K562 (cell line): Measurements from ENCODE around the gene LYRM7. TPM values are rescaled to one million over a fixed set of nuclear protein-coding genes. Genes with fewer than 3 reads are reported as not detected.

ENCODE experiments used
- HNRNPH1 ChIP-seq: fragments of 200-400 bp; formaldehyde crosslinking; optimal IDR thresholded peaks from 2 replicates; pipeline ENCODE3; 2017; ENCODE audit warnings: low read depth, mild to moderate bottlenecking, low read length, moderate library complexity
- MED1 ChIP-seq: sonication (generic); formaldehyde crosslinking; IDR thresholded peaks from 2 replicates; pipeline ENCODE4 v1.8.1; 2023; ENCODE audit warnings: missing genetic modification reagents, borderline replicate concordance
- SUPT5H ChIP-seq: fragments of 450-650 bp; IDR thresholded peaks from 2 replicates; pipeline ENCODE4 v1.6.1; 2016
- TOE1 ChIP-seq, 2 experiments: fragments of 450-650 bp in 1 of 2; sonication (generic) in 1 of 2; formaldehyde crosslinking in 1 of 2; IDR thresholded peaks; 2 replicates each; pipeline versions ENCODE4 v1.7.1 to v1.8.0; 2016 to 2022; ENCODE audit warnings: borderline replicate concordance in 2 of 2, mild to moderate bottlenecking in 2 of 2, antibody characterized with exemption in 1 of 2, inconsistent platforms in 1 of 2, low read depth in 1 of 2, missing genetic modification reagents in 1 of 2, moderate library complexity in 1 of 2
- ZBTB34 ChIP-seq: fragments of 250-450 bp; sonication (Bioruptor Pico); IDR thresholded peaks from 2 replicates; pipeline ENCODE4 v1.8.0; 2021; ENCODE audit warnings: mild to moderate bottlenecking, moderate library complexity
- ZNF707 ChIP-seq: fragments of 250-450 bp; sonication (Bioruptor Pico); conservative IDR thresholded peaks from 2 replicates; pipeline ENCODE4 v1.8.0; 2022; ENCODE audit warnings: inconsistent platforms, mild to moderate bottlenecking, moderate library complexity
- polyA plus RNA-seq, 8 experiments: library from polyadenylated mRNA; depleted of rRNA in 4 of 8; stranded (reverse) in 5 of 8; unstranded in 3 of 8; fragments of >200 nt; fragmentation: Nextera tagmentation in 2 of 8; fragmentation: Illumina TruSeq in 1 of 8; extraction: Ambion mirVana in 2 of 8; extraction: Trizol in 1 of 8; gene quantifications; 2 replicates each; pipeline versions ENCODE4 v1.2.1 to v1.2.3, GENCODE V29; 2011 to 2014; ENCODE audit warnings: inconsistent platforms in 1 of 8, missing spikeins in 1 of 8
- total RNA-seq, 7 experiments: library from RNA; depleted of rRNA in 6 of 7; stranded (reverse); fragments of >200 nt in 6 of 7; fragmentation: Illumina TruSeq in 2 of 7; extraction: Trizol in 2 of 7; gene quantifications; 2 replicates each; pipeline versions ENCODE4 v1.2.1 to v1.2.3, GENCODE V29; 2011 to 2021; ENCODE audit warnings: low replicate concordance in 1 of 7
- TF ChIP-seq, protein P1 (sequence below): fragments of 250-450 bp; sonication (Bioruptor Pico); IDR thresholded peaks from 2 replicates; pipeline ENCODE4 v1.5.0; 2021; ENCODE audit warnings: mild to moderate bottlenecking, borderline replicate concordance
- TF ChIP-seq, protein P2 (sequence below): fragments of 200-600 bp; sonication (generic); IDR thresholded peaks from one replicate; pipeline ENCODE4 v1.6.1; 2012; ENCODE audit warnings: mild to moderate bottlenecking, low read depth, low read length, inconsistent platforms

LYRM7 gene
- total and polyA plus RNA-seq, 9 of the 15 experiments (the other 6 are each of a cell fraction or from before 2014, with no cell fraction given) = 16.2 to 70.1 (median 33.3) TPM

GRCh38 chr5:131164191-131165118, 6.3 kb upstream of the LYRM7 start (continued):
- TF ChIP-seq MED1 (CRISPR knock-in tag) (no peak), SUPT5H (no peak; the same call in 1 of the 2 replicates), ZNF707 (CRISPR knock-in tag) (no peak), TOE1 (IDR thresholded peaks at IDR 0.05; ENCODE audit: borderline replicate concordance) (peak; percentile 57; the same call in 1 of the 2 replicates), TOE1 (CRISPR knock-in tag; IDR thresholded peaks at IDR 0.05; ENCODE audit: borderline replicate concordance, low read depth) (0 out of 2 replicates have a peak, but pooled peaks have one; percentile 26), ZBTB34 (CRISPR knock-in tag) (no peak), HNRNPH1 (no peak)
- TF ChIP-seq, protein P1, sequence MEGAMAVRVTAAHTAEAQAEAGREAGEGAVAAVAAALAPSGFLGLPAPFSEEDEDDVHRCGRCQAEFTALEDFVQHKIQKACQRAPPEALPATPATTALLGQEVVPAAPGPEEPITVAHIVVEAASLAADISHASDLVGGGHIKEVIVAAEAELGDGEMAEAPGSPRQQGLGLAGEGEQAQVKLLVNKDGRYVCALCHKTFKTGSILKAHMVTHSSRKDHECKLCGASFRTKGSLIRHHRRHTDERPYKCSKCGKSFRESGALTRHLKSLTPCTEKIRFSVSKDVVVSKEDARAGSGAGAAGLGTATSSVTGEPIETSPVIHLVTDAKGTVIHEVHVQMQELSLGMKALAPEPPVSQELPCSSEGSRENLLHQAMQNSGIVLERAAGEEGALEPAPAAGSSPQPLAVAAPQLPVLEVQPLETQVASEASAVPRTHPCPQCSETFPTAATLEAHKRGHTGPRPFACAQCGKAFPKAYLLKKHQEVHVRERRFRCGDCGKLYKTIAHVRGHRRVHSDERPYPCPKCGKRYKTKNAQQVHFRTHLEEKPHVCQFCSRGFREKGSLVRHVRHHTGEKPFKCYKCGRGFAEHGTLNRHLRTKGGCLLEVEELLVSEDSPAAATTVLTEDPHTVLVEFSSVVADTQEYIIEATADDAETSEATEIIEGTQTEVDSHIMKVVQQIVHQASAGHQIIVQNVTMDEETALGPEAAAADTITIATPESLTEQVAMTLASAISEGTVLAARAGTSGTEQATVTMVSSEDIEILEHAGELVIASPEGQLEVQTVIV = no peak
- TF ChIP-seq, protein P2, sequence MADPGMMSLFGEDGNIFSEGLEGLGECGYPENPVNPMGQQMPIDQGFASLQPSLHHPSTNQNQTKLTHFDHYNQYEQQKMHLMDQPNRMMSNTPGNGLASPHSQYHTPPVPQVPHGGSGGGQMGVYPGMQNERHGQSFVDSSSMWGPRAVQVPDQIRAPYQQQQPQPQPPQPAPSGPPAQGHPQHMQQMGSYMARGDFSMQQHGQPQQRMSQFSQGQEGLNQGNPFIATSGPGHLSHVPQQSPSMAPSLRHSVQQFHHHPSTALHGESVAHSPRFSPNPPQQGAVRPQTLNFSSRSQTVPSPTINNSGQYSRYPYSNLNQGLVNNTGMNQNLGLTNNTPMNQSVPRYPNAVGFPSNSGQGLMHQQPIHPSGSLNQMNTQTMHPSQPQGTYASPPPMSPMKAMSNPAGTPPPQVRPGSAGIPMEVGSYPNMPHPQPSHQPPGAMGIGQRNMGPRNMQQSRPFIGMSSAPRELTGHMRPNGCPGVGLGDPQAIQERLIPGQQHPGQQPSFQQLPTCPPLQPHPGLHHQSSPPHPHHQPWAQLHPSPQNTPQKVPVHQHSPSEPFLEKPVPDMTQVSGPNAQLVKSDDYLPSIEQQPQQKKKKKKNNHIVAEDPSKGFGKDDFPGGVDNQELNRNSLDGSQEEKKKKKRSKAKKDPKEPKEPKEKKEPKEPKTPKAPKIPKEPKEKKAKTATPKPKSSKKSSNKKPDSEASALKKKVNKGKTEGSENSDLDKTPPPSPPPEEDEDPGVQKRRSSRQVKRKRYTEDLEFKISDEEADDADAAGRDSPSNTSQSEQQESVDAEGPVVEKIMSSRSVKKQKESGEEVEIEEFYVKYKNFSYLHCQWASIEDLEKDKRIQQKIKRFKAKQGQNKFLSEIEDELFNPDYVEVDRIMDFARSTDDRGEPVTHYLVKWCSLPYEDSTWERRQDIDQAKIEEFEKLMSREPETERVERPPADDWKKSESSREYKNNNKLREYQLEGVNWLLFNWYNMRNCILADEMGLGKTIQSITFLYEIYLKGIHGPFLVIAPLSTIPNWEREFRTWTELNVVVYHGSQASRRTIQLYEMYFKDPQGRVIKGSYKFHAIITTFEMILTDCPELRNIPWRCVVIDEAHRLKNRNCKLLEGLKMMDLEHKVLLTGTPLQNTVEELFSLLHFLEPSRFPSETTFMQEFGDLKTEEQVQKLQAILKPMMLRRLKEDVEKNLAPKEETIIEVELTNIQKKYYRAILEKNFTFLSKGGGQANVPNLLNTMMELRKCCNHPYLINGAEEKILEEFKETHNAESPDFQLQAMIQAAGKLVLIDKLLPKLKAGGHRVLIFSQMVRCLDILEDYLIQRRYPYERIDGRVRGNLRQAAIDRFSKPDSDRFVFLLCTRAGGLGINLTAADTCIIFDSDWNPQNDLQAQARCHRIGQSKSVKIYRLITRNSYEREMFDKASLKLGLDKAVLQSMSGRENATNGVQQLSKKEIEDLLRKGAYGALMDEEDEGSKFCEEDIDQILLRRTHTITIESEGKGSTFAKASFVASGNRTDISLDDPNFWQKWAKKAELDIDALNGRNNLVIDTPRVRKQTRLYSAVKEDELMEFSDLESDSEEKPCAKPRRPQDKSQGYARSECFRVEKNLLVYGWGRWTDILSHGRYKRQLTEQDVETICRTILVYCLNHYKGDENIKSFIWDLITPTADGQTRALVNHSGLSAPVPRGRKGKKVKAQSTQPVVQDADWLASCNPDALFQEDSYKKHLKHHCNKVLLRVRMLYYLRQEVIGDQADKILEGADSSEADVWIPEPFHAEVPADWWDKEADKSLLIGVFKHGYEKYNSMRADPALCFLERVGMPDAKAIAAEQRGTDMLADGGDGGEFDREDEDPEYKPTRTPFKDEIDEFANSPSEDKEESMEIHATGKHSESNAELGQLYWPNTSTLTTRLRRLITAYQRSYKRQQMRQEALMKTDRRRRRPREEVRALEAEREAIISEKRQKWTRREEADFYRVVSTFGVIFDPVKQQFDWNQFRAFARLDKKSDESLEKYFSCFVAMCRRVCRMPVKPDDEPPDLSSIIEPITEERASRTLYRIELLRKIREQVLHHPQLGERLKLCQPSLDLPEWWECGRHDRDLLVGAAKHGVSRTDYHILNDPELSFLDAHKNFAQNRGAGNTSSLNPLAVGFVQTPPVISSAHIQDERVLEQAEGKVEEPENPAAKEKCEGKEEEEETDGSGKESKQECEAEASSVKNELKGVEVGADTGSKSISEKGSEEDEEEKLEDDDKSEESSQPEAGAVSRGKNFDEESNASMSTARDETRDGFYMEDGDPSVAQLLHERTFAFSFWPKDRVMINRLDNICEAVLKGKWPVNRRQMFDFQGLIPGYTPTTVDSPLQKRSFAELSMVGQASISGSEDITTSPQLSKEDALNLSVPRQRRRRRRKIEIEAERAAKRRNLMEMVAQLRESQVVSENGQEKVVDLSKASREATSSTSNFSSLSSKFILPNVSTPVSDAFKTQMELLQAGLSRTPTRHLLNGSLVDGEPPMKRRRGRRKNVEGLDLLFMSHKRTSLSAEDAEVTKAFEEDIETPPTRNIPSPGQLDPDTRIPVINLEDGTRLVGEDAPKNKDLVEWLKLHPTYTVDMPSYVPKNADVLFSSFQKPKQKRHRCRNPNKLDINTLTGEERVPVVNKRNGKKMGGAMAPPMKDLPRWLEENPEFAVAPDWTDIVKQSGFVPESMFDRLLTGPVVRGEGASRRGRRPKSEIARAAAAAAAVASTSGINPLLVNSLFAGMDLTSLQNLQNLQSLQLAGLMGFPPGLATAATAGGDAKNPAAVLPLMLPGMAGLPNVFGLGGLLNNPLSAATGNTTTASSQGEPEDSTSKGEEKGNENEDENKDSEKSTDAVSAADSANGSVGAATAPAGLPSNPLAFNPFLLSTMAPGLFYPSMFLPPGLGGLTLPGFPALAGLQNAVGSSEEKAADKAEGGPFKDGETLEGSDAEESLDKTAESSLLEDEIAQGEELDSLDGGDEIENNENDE = no peak
